ENCODE measurements around the gene FARS2.

Gene FARS2

GRCh38 chr6:5510331-5511133 is 249.2 kb downstream of the FARS2 start:
- FAIRE-seq: no peak

- FAIRE-seq: no peak
Measured at GRCh38 chr6:5511954-5512353, 250.6 kb downstream of the FARS2 start.

- no peak for FAIRE-seq
Measured at GRCh38 chr6:5512422-5512821, 251.1 kb downstream of the FARS2 start.

- no peak for FAIRE-seq
Measured at GRCh38 chr6:5513408-5513807, 252.1 kb downstream of the FARS2 start.

GRCh38 chr6:5514353-5514752 is 253.0 kb downstream of the FARS2 start:
- FAIRE-seq: no peak

- no peak for FAIRE-seq
Measured at GRCh38 chr6:5515200-5515599, 253.9 kb downstream of the FARS2 start.

- no peak for FAIRE-seq
Measured at GRCh38 chr6:5516036-5516435, 254.7 kb downstream of the FARS2 start.

GRCh38 chr6:5517796-5518195 is 256.5 kb downstream of the FARS2 start:
- no peak for FAIRE-seq

GRCh38 chr6:5518936-5519491 is 257.7 kb downstream of the FARS2 start:
- no peak for FAIRE-seq

GRCh38 chr6:5520796-5521195 is 259.5 kb downstream of the FARS2 start:
- FAIRE-seq: no peak

GRCh38 chr6:5521322-5521721 is 260.0 kb downstream of the FARS2 start:
- no peak for FAIRE-seq

- FAIRE-seq: no peak
Measured at GRCh38 chr6:5522147-5522546, 260.8 kb downstream of the FARS2 start.

GRCh38 chr6:5524110-5524509 is 262.8 kb downstream of the FARS2 start:
- FAIRE-seq: no peak

- FAIRE-seq: no peak
Measured at GRCh38 chr6:5525209-5525608, 263.9 kb downstream of the FARS2 start.

GRCh38 chr6:5529015-5529414 is 267.7 kb downstream of the FARS2 start:
- no peak for FAIRE-seq

GRCh38 chr6:5529733-5530132 is 268.4 kb downstream of the FARS2 start:
- no peak for FAIRE-seq

GRCh38 chr6:5531161-5531560 is 269.8 kb downstream of the FARS2 start:
- FAIRE-seq: no peak

- FAIRE-seq: no peak
Measured at GRCh38 chr6:5531853-5532375, 270.6 kb downstream of the FARS2 start.

GRCh38 chr6:5532941-5533340 is 271.6 kb downstream of the FARS2 start:
- FAIRE-seq: no peak

- no peak for FAIRE-seq
Measured at GRCh38 chr6:5534643-5535042, 273.3 kb downstream of the FARS2 start.

GRCh38 chr6:5536644-5537043 is 275.3 kb downstream of the FARS2 start:
- no peak for FAIRE-seq

GRCh38 chr6:5537132-5537531 is 275.8 kb downstream of the FARS2 start:
- FAIRE-seq: no peak

- FAIRE-seq: no peak
Measured at GRCh38 chr6:5537967-5538366, 276.7 kb downstream of the FARS2 start.

- FAIRE-seq: no peak
Measured at GRCh38 chr6:5540370-5540769, 279.1 kb downstream of the FARS2 start.

Measured in colon (tissue), 2 donors.